PC-3 (cell line): ENCODE results near the gene RILPL2. TPM values are rescaled to one million over a fixed set of nuclear protein-coding genes. Genes with fewer than 3 reads are reported as not detected.
"Not testable (repeated sequence)": the region's sequence is repeated elsewhere in the genome, so short reads cannot be mapped to it uniquely, and the experiment has no call there.

ENCODE experiments used
- ATAC-seq: fragments of 200-7000 bp; cut with Tn5 transposase; 2 replicates; pipeline ENCODE4 v1.9.1; 2020; ENCODE audit warnings: mild to moderate bottlenecking, moderate library complexity
- BruUV-seq: library from RNA; stranded (reverse); fragments of 400-500 nt; replicated peaks from 2 replicates; lab custom pipeline; 2021; lab: Mats Ljungman, UMichigan
- CTCF ChIA-PET: fragments of 300-600 bp; sonication (Branson Sonifier 250); formaldehyde crosslinking; loops from one replicate; lab custom pipeline; 2022; ENCODE audit warnings: antibody characterized with exemption; lab: Charles Lee
- POLR2A ChIA-PET: fragments of 300-600 bp; sonication (Branson Sonifier 250); formaldehyde crosslinking; loops from one replicate; lab custom pipeline; 2022; ENCODE audit warnings: antibody characterized with exemption; ENCODE audit not compliant: unreplicated experiment; lab: Charles Lee
- DNase-seq: peaks from one replicate; pipeline ENCODE4 v3.0.0-alpha.2; 2015
- H2AFZ ChIP-seq: fragments of 300-600 bp; sonication (generic); 2 replicates; pipeline ENCODE4 v1.6.0; 2016; ENCODE audit warnings: antibody characterized with exemption, low read length
- H3F3A ChIP-seq: fragments of 300-600 bp; sonication (generic); one replicate; pipeline ENCODE4 v1.6.0; 2017; ENCODE audit warnings: antibody characterized with exemption, low read length, control low read depth, mild to moderate bottlenecking; ENCODE audit not compliant: unreplicated experiment
- H3K27ac ChIP-seq: fragments of 300-600 bp; sonication (generic); 2 replicates; pipeline ENCODE4 v1.5.1; 2016; ENCODE audit warnings: mild to moderate bottlenecking, low read length
- H3K27me3 ChIP-seq: fragments of 300-600 bp; sonication (generic); 2 replicates; pipeline ENCODE4 v1.6.1; 2016; ENCODE audit warnings: low read length, mixed read lengths
- H3K36me3 ChIP-seq: fragments of 300-600 bp; sonication (generic); 2 replicates; pipeline ENCODE4 v1.6.1; 2016; ENCODE audit warnings: low read depth, mixed run types, low read length, mixed read lengths
- H3K4me1 ChIP-seq: fragments of 300-600 bp; sonication (generic); 2 replicates; pipeline ENCODE4 v1.5.1; 2016; ENCODE audit warnings: low read length; ENCODE audit not compliant: insufficient read depth
- H3K4me2 ChIP-seq: fragments of 300-600 bp; sonication (generic); 2 replicates; pipeline ENCODE4 v1.6.0; 2016; ENCODE audit warnings: low read length
- H3K4me3 ChIP-seq: fragments of 300-600 bp; sonication (generic); 2 replicates; pipeline ENCODE4 v1.5.1; 2016; ENCODE audit warnings: mild to moderate bottlenecking, low read length, mixed read lengths
- H3K79me2 ChIP-seq: fragments of 300-600 bp; sonication (generic); 2 replicates; pipeline ENCODE4 v1.6.1; 2017; ENCODE audit warnings: low read length, mixed read lengths
- H3K9ac ChIP-seq: fragments of 300-600 bp; sonication (generic); 2 replicates; pipeline ENCODE4 v1.6.0; 2016; ENCODE audit warnings: mild to moderate bottlenecking, low read length
- H3K9me2 ChIP-seq: fragments of 300-600 bp; sonication (generic); replicated peaks from 2 replicates; pipeline ENCODE4 v1.6.1; 2016; ENCODE audit warnings: mixed run types, low read length, mixed read lengths
- H3K9me3 ChIP-seq: fragments of 300-600 bp; sonication (generic); 2 replicates; pipeline ENCODE4 v1.6.1; 2016; ENCODE audit warnings: low read length, mixed read lengths
- H4K20me1 ChIP-seq: fragments of 300-600 bp; sonication (generic); 2 replicates; pipeline ENCODE4 v1.6.1; 2016; ENCODE audit warnings: low read length, mixed read lengths
- EZH2 ChIP-seq: fragments of 300-600 bp; sonication (generic); IDR thresholded peaks from one replicate; pipeline ENCODE4 v1.6.1; 2017; ENCODE audit warnings: antibody characterized with exemption, mild to moderate bottlenecking, low read length; ENCODE audit not compliant: unreplicated experiment
- EZH2phosphoT487 ChIP-seq: fragments of 300-600 bp; sonication (generic); IDR thresholded peaks from 2 replicates; pipeline ENCODE4 v1.6.1; 2018; ENCODE audit warnings: mild to moderate bottlenecking, antibody characterized with exemption, low read length, borderline replicate concordance
- intact Hi-C: fragments of 100-400 bp; cut with micrococcal nuclease; formaldehyde crosslinking; loops from 2 replicates; pipeline ENCODE4 v1.9.0; 2023
- total RNA-seq: library from RNA; depleted of rRNA; stranded (reverse); fragments of >200 nt; gene quantifications from 2 replicates; pipeline ENCODE4 v1.2.3, GENCODE V29; 2014
- TF ChIP-seq, protein P1 (sequence below): fragments of 300-600 bp; sonication (generic); conservative IDR thresholded peaks from 2 replicates; pipeline ENCODE4 v1.5.1; 2017; ENCODE audit warnings: antibody characterized with exemption, low read depth, mild to moderate bottlenecking, low read length

RILPL2 gene
- total RNA-seq, 1 experiment from 2014 or later: 2.2 TPM

DNA sequence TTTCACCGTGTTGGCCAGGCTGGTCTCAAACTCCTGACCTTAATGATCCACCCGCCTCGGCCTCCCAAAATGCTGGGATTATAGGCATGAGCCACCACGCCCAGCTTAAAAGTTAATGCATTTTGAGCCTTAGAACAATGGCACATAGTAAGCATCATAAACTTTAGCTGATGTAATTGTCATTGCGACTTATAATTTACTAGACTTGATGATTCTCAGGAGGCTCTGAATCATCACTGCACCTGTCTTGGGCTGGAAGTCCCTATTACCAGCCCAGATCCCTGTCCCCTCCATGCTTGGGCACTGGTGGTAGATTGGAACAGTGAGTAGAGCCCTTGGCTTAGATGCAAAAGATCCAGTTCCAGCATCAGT is 26.5 kb downstream of the RILPL2 start:
- H3K9me3 ChIP-seq: no peaks in the 10 kb centered on the region
- no peaks in the 10 kb centered on the region for H3K79me2 ChIP-seq
- peaks cover 7% of the 10 kb centered on the region for H3K36me3 ChIP-seq
- no peaks in the 10 kb centered on the region for H3K27me3 ChIP-seq
- no peaks in the 10 kb centered on the region for H3K9me2 ChIP-seq
- H3K27ac ChIP-seq: no peak overlapping the region
- no peak overlapping the region for H3K4me2 ChIP-seq
- no peak for TF ChIP-seq EZH2
- no peak for TF ChIP-seq EZH2phosphoT487
- TF ChIP-seq, protein P1, sequence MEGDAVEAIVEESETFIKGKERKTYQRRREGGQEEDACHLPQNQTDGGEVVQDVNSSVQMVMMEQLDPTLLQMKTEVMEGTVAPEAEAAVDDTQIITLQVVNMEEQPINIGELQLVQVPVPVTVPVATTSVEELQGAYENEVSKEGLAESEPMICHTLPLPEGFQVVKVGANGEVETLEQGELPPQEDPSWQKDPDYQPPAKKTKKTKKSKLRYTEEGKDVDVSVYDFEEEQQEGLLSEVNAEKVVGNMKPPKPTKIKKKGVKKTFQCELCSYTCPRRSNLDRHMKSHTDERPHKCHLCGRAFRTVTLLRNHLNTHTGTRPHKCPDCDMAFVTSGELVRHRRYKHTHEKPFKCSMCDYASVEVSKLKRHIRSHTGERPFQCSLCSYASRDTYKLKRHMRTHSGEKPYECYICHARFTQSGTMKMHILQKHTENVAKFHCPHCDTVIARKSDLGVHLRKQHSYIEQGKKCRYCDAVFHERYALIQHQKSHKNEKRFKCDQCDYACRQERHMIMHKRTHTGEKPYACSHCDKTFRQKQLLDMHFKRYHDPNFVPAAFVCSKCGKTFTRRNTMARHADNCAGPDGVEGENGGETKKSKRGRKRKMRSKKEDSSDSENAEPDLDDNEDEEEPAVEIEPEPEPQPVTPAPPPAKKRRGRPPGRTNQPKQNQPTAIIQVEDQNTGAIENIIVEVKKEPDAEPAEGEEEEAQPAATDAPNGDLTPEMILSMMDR: no peak
- intact Hi-C loops: no loop called here
- ATAC-seq (peak; percentile 42), DNase-seq (peak; percentile 5)
- H3F3A ChIP-seq: no peaks in the 10 kb centered on the region
- POLR2A ChIA-PET: no interaction called here
- no peaks in the 10 kb centered on the region for H3K4me1 ChIP-seq
- no peaks in the 10 kb centered on the region for H4K20me1 ChIP-seq
- H2AFZ ChIP-seq: no peak overlapping the region
- H3K9ac ChIP-seq: no peak overlapping the region
- BruUV-seq: no TSS peak
- H3K4me3 ChIP-seq: no peak overlapping the region
- CTCF ChIA-PET: no interaction called here

DNA sequence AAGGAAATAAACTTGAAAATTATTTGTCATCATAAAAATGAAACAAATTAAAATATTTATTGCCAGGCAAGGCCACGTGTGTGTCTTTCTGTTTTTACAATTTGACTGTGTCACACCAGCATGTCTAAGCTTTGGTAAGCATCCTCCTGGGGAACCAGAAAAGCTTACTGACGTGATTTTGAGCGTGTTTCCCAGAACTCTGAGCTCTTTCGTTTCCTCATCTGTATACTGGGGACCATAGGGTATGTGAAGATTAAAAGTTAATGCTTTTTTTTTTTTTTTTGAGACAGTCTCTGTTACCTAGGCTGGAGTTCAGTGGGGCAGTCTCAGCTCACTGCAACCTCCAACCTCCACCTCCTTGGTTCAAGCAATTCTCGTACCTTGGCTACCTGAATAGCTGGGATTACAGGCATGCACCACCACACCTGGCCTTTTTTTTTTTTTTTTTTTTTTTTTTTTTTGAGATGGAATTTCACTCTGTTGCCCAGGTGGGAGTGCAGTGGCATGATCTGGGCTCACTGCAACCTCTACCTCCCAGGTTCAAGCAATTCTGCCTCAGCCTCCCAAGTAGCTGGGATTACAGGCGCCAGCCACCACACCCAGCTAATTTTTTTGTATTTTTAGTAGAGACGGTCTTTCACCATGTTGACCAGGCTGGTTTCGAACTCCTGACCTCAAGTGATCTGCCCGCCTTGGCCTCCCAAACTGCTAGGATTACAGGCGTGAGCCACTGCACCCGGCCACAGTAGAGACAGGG is 27.0 kb downstream of the RILPL2 start:
- CTCF ChIA-PET: not testable (repeated sequence)
- POLR2A ChIA-PET: interaction anchor here (0.6 kb wide), 1 partner anchor 30 kb away, joined by 4 read pairs; no protein-coding TSS in a partner anchor

DNA sequence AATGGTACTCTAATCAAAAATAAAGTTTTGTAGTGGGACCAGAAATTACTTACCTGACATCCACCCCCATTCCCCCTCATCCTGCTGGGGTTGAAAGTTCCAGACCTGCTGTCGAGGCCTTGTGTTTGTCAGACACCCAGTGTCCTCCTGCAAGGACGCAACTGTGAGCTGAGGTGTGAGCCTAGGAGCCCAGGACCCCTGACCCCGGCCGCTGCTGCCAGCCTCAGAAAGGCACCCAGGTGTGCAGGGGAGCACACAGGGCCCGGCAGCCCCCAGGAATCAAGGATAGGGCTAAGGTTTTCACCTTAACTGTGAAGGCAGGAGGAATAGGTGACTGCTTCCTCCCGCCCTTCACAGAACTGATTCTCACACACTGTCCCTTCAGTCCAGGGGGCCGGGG is 27.9 kb downstream of the RILPL2 start:
- H3K79me2 ChIP-seq, H3F3A ChIP-seq, POLR2A ChIA-PET, CTCF ChIA-PET, H3K9ac ChIP-seq, H3K9me2 ChIP-seq, H2AFZ ChIP-seq, H3K9me3 ChIP-seq, H4K20me1 ChIP-seq, H3K4me1 ChIP-seq, H3K4me2 ChIP-seq, H3K4me3 ChIP-seq, H3K27me3 ChIP-seq, intact Hi-C loops, DNase-seq, BruUV-seq, H3K27ac ChIP-seq, ATAC-seq: not testable (repeated sequence)
- peaks cover 20% of the 10 kb centered on the region for H3K36me3 ChIP-seq

More for the DNA sequence above, 27.0 kb downstream of the RILPL2 start:
- DNase-seq, H2AFZ ChIP-seq, H3K4me2 ChIP-seq, H3K79me2 ChIP-seq, H3K9ac ChIP-seq, H3K27ac ChIP-seq, H3K4me1 ChIP-seq, H3K9me3 ChIP-seq, H3K27me3 ChIP-seq, ATAC-seq, BruUV-seq, H3K9me2 ChIP-seq, H4K20me1 ChIP-seq, H3K4me3 ChIP-seq, intact Hi-C loops, H3F3A ChIP-seq: not testable (repeated sequence)
- H3K36me3 ChIP-seq: peaks cover 12% of the 10 kb centered on the region

DNA sequence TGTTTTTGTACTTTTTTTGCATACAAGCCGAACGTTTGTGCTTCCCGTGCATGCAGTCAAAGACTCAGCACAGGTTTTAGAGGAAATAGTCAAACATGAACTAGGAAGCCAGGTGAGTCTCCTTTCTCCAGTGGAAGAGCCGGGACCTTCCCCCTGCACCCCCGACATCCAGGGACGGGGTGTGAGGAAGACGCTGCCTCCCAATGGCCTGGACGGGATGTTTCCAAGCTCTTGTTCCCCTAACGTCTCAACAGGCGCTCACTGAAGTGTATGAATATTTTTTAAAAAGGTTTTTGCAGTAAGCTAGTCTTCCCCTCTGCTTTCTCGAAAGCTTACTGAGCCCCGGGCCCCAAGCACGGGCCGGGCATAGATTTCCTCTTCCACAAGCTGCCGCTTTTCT is 28.6 kb downstream of the RILPL2 start:
- H3K4me3 ChIP-seq, H3K4me2 ChIP-seq, DNase-seq, H3K4me1 ChIP-seq, H3F3A ChIP-seq, H3K27me3 ChIP-seq, H3K9me3 ChIP-seq, H3K9ac ChIP-seq, H3K9me2 ChIP-seq, CTCF ChIA-PET, H4K20me1 ChIP-seq, intact Hi-C loops, H3K27ac ChIP-seq, ATAC-seq, POLR2A ChIA-PET, H3K79me2 ChIP-seq, H2AFZ ChIP-seq: not testable (repeated sequence)
- BruUV-seq: TSS peak; percentile 35
- peaks cover 27% of the 10 kb centered on the region for H3K36me3 ChIP-seq

DNA sequence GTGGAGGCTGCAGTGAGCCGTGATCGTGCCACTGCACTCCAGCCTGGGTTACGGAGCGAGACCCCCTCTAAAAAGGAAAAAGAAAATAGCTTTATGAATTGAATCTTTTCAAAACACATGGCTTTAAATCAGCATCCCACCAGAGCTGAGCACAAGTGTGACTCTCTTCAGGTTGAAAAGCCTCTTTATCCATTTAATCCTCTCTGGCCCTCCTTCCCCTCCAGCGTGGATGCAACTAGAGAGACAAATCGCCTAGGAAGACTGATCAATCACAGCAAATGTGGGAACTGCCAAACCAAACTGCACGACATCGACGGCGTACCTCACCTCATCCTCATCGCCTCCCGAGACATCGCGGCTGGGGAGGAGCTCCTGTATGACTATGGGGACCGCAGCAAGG is 29.2 kb downstream of the RILPL2 start:
- H3K27ac ChIP-seq, H3K4me1 ChIP-seq, H4K20me1 ChIP-seq, H3K27me3 ChIP-seq, CTCF ChIA-PET, H3F3A ChIP-seq, H3K79me2 ChIP-seq, BruUV-seq, intact Hi-C loops, H3K9ac ChIP-seq, H3K4me2 ChIP-seq, ATAC-seq, DNase-seq, POLR2A ChIA-PET, H3K9me2 ChIP-seq, H3K9me3 ChIP-seq, H2AFZ ChIP-seq, H3K4me3 ChIP-seq: not testable (repeated sequence)
- H3K36me3 ChIP-seq: peaks cover 27% of the 10 kb centered on the region
